SK-N-SH treated with all-trans-retinoic acid at 6 μM for 48 hours (cell line): ENCODE results near the gene PCA3.

Experiments used
- ATAC-seq: fragments of 200-7000 bp; cut with Tn5 transposase; 3 replicates; pipeline ENCODE4 v1.9.1; 2020; ENCODE audit warnings: mild to moderate bottlenecking, moderate library complexity
- ARNTL ChIP-seq: fragments of 450-650 bp; formaldehyde crosslinking; IDR thresholded peaks from 2 replicates; pipeline ENCODE4 v1.5.0; 2020; ENCODE audit warnings: low read depth, mild to moderate bottlenecking, moderate library complexity, borderline replicate concordance
- BACH2 ChIP-seq: fragments of 250-450 bp; sonication (Bioruptor Pico); IDR thresholded peaks from 2 replicates; pipeline ENCODE4 v1.9.0; 2021; ENCODE audit warnings: mild to moderate bottlenecking, borderline replicate concordance
- CSDC2 ChIP-seq: fragments of 250-450 bp; sonication (Bioruptor Pico); IDR thresholded peaks from 2 replicates; pipeline ENCODE4 v1.5.0; 2020; ENCODE audit warnings: mild to moderate bottlenecking, moderate library complexity
- ESRRG ChIP-seq: fragments of 250-450 bp; sonication (Bioruptor Pico); IDR thresholded peaks from 2 replicates; pipeline ENCODE4 v1.6.1; 2021; ENCODE audit warnings: mild to moderate bottlenecking
- GLIS3 ChIP-seq: fragments of 250-450 bp; sonication (Bioruptor Pico); IDR thresholded peaks from 2 replicates; pipeline ENCODE4 v1.5.0; 2020; ENCODE audit warnings: mild to moderate bottlenecking, moderate library complexity
- OSR1 ChIP-seq: fragments of 250-450 bp; sonication (Bioruptor Pico); IDR thresholded peaks from 2 replicates; pipeline ENCODE4 v1.8.0; 2022; ENCODE audit warnings: moderate library complexity, mild to moderate bottlenecking, inconsistent platforms
- POU6F1 ChIP-seq: fragments of 250-450 bp; sonication (Bioruptor Pico); IDR thresholded peaks from 2 replicates; pipeline ENCODE4 v1.8.0; 2021; ENCODE audit warnings: low read depth, mild to moderate bottlenecking, moderate library complexity, borderline replicate concordance
- PPARA ChIP-seq: fragments of 250-450 bp; sonication (Bioruptor Pico); IDR thresholded peaks from 2 replicates; pipeline ENCODE4 v1.5.0; 2020; ENCODE audit warnings: mild to moderate bottlenecking, borderline replicate concordance
- RARB ChIP-seq: fragments of 250-450 bp; sonication (Bioruptor Pico); IDR thresholded peaks from 2 replicates; pipeline ENCODE4 v1.8.0; 2021; ENCODE audit warnings: mild to moderate bottlenecking, moderate library complexity
- SNAI2 ChIP-seq: fragments of 250-450 bp; sonication (Bioruptor Pico); IDR thresholded peaks from 2 replicates; pipeline ENCODE4 v1.5.0; 2020; ENCODE audit warnings: mild to moderate bottlenecking, moderate library complexity
- TCF4 ChIP-seq: fragments of 250-450 bp; sonication (Bioruptor Pico); IDR thresholded peaks from 2 replicates; pipeline ENCODE4 v1.8.0; 2021; ENCODE audit warnings: mild to moderate bottlenecking, moderate library complexity, borderline replicate concordance
- TSHZ2 ChIP-seq: fragments of 250-450 bp; sonication (Bioruptor Pico); IDR thresholded peaks from 2 replicates; pipeline ENCODE4 v1.5.0; 2020; ENCODE audit warnings: mild to moderate bottlenecking, moderate library complexity
- ZC3H10 ChIP-seq: fragments of 250-450 bp; sonication (Bioruptor Pico); IDR thresholded peaks from 2 replicates; pipeline ENCODE4 v1.5.1; 2021; ENCODE audit warnings: mild to moderate bottlenecking, moderate library complexity
- ZFP3 ChIP-seq: fragments of 250-450 bp; sonication (Bioruptor Pico); IDR thresholded peaks from 2 replicates; pipeline ENCODE4 v1.5.0; 2020; ENCODE audit warnings: mild to moderate bottlenecking, moderate library complexity
- ZFP30 ChIP-seq: fragments of 450-650 bp; formaldehyde crosslinking; IDR thresholded peaks from 2 replicates; pipeline ENCODE4 v1.5.0; 2022; ENCODE audit warnings: mild to moderate bottlenecking, moderate library complexity
- ZNF565 ChIP-seq: fragments of 450-650 bp; formaldehyde crosslinking; conservative IDR thresholded peaks from 2 replicates; pipeline ENCODE4 v1.5.0; 2020; ENCODE audit warnings: low read depth, mild to moderate bottlenecking, moderate library complexity
- ZNF8 ChIP-seq: fragments of 450-650 bp; formaldehyde crosslinking; IDR thresholded peaks from 2 replicates; pipeline ENCODE4 v1.5.0; 2020; ENCODE audit warnings: mild to moderate bottlenecking, moderate library complexity
- TF ChIP-seq, protein P1 (sequence below): fragments of 250-450 bp; sonication (Bioruptor Pico); IDR thresholded peaks from 2 replicates; pipeline ENCODE4 v1.8.0; 2020; ENCODE audit warnings: mild to moderate bottlenecking, moderate library complexity, borderline replicate concordance
- TF ChIP-seq, protein P2 (sequence below): fragments of 250-450 bp; sonication (Bioruptor Pico); IDR thresholded peaks from 2 replicates; pipeline ENCODE4 v1.5.1; 2021; ENCODE audit warnings: mild to moderate bottlenecking, moderate library complexity

PCA3 gene

DNA sequence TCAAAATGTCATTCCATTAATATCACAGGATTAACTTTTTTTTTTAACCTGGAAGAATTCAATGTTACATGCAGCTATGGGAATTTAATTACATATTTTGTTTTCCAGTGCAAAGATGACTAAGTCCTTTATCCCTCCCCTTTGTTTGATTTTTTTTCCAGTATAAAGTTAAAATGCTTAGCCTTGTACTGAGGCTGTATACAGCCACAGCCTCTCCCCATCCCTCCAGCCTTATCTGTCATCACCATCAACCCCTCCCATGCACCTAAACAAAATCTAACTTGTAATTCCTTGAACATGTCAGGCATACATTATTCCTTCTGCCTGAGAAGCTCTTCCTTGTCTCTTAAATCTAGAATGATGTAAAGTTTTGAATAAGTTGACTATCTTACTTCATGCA lies 20.6 kb downstream of the PCA3 start:
- TF ChIP-seq TSHZ2 (CRISPR knock-in tag) (no peak), ZNF565 (CRISPR knock-in tag) (no peak), CSDC2 (CRISPR knock-in tag) (no peak), ZNF8 (CRISPR knock-in tag) (no peak), ARNTL (no peak), ESRRG (CRISPR knock-in tag) (no peak), GLIS3 (CRISPR knock-in tag) (no peak), OSR1 (CRISPR knock-in tag) (no peak), BACH2 (no peak), TCF4 (no peak), SNAI2 (no peak), ZFP3 (CRISPR knock-in tag) (no peak), ZC3H10 (CRISPR knock-in tag) (no peak)
- TF ChIP-seq, protein P1, sequence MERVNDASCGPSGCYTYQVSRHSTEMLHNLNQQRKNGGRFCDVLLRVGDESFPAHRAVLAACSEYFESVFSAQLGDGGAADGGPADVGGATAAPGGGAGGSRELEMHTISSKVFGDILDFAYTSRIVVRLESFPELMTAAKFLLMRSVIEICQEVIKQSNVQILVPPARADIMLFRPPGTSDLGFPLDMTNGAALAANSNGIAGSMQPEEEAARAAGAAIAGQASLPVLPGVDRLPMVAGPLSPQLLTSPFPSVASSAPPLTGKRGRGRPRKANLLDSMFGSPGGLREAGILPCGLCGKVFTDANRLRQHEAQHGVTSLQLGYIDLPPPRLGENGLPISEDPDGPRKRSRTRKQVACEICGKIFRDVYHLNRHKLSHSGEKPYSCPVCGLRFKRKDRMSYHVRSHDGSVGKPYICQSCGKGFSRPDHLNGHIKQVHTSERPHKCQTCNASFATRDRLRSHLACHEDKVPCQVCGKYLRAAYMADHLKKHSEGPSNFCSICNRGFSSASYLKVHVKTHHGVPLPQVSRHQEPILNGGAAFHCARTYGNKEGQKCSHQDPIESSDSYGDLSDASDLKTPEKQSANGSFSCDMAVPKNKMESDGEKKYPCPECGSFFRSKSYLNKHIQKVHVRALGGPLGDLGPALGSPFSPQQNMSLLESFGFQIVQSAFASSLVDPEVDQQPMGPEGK (CRISPR knock-in tag) = no peak
- TF ChIP-seq, protein P2, sequence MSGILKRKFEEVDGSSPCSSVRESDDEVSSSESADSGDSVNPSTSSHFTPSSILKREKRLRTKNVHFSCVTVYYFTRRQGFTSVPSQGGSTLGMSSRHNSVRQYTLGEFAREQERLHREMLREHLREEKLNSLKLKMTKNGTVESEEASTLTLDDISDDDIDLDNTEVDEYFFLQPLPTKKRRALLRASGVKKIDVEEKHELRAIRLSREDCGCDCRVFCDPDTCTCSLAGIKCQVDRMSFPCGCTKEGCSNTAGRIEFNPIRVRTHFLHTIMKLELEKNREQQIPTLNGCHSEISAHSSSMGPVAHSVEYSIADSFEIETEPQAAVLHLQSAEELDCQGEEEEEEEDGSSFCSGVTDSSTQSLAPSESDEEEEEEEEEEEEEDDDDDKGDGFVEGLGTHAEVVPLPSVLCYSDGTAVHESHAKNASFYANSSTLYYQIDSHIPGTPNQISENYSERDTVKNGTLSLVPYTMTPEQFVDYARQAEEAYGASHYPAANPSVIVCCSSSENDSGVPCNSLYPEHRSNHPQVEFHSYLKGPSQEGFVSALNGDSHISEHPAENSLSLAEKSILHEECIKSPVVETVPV = no peak
- ATAC-seq = no peak

DNA sequence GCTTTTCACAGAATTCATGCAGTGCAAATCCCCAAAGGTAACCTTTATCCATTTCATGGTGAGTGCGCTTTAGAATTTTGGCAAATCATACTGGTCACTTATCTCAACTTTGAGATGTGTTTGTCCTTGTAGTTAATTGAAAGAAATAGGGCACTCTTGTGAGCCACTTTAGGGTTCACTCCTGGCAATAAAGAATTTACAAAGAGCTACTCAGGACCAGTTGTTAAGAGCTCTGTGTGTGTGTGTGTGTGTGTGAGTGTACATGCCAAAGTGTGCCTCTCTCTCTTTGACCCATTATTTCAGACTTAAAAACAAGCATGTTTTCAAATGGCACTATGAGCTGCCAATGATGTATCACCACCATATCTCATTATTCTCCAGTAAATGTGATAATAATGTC lies 21.3 kb downstream of the PCA3 start:
- TF ChIP-seq POU6F1 (CRISPR knock-in tag) = no peak
- no peak for TF ChIP-seq ESRRG (CRISPR knock-in tag)
- no peak for TF ChIP-seq ZNF565 (CRISPR knock-in tag)
- TF ChIP-seq TSHZ2 (CRISPR knock-in tag) = no peak
- no peak for TF ChIP-seq RARB
- TF ChIP-seq SNAI2 = no peak
- no peak for TF ChIP-seq ZC3H10 (CRISPR knock-in tag)
- no peak for TF ChIP-seq PPARA
- TF ChIP-seq ZFP3 (CRISPR knock-in tag) = no peak
- TF ChIP-seq ZFP30 (CRISPR knock-in tag) = no peak
- no peak for TF ChIP-seq TCF4
- TF ChIP-seq, protein P1 (CRISPR knock-in tag) = no peak
- no peak for TF ChIP-seq ZNF8 (CRISPR knock-in tag)
- TF ChIP-seq BACH2 = no peak
- TF ChIP-seq OSR1 (CRISPR knock-in tag) = no peak
- no peak for ATAC-seq
